Activated CD4-positive, alpha-beta T cell treated with anti-CD3 and anti-CD28 coated beads, Interleukin-2, amount 10 ng/mL, durations not matched to agents 7 days and 5 days (primary cell): ENCODE data around the gene GZMA. TPM values are rescaled to one million over a fixed set of nuclear protein-coding genes. Genes with fewer than 3 reads are reported as not detected.
"Not testable (repeated sequence)": the region's sequence is repeated elsewhere in the genome, so short reads cannot be mapped to it uniquely, and the experiment has no call there.

Experiments used
- CTCF ChIA-PET: fragments of 350-600 bp; sonication (Branson Sonifier 250); formaldehyde crosslinking; loops from one replicate; lab custom pipeline; 2021; ENCODE audit warnings: antibody characterized with exemption; lab: Charles Lee
- POLR2A ChIA-PET: fragments of 350-600 bp; sonication (Branson Sonifier 250); formaldehyde crosslinking; loops from one replicate; lab custom pipeline; 2021; ENCODE audit warnings: antibody characterized with exemption; lab: Charles Lee
- DNase-seq: peaks from one replicate; pipeline ENCODE4 v3.0.0-alpha.2; 2020
- H3K27ac Mint-ChIP-seq: one replicate; pipeline ENCODE4 v1.8.0; 2021; ENCODE audit warnings: mild to moderate bottlenecking, moderate library complexity, mixed read lengths
- H3K27me3 Mint-ChIP-seq: one replicate; pipeline ENCODE4 v1.8.0; 2021; ENCODE audit warnings: mixed read lengths
- H3K36me3 Mint-ChIP-seq: one replicate; pipeline ENCODE4 v1.8.0; 2021; ENCODE audit warnings: low read depth, mixed read lengths
- H3K4me1 Mint-ChIP-seq: one replicate; pipeline ENCODE4 v1.8.0; 2021; ENCODE audit warnings: mixed read lengths
- H3K4me3 Mint-ChIP-seq: one replicate; pipeline ENCODE4 v1.8.0; 2021; ENCODE audit warnings: mild to moderate bottlenecking, moderate library complexity, mixed read lengths
- H3K9me3 Mint-ChIP-seq: one replicate; pipeline ENCODE4 v1.8.0; 2021; ENCODE audit warnings: mixed read lengths
- total RNA-seq, 2 experiments: library from RNA; stranded (reverse); gene quantifications; one replicate each; pipeline ENCODE4 v1.2.3, GENCODE V29; 2021

The GZMA gene
- total RNA-seq, 2 experiments from 2014 or later, result 165 to 168 TPM

DNA sequence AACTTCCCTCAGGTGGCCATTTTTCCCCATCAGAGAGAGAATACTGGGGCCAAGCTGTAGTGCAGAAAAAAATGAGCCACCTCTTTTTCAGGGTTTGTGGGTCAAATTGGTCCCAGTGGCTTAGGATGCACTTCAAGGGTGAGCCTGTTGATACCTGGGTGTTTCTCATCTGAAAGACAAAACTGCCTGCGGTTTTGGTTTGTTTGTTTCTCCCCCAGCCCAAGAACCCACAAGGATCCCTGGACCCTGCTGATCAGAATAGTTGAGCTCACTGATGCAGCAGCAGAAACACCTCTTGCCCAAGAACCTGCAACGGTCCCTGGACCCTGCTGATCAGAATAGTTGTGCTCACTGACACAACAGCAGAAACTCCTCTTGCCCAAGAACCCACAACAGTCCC, 13.1 kb upstream of the GZMA start:
- H3K9me3 Mint-ChIP-seq, result peaks cover 44% of the 10 kb centered on the region
- POLR2A ChIA-PET, H3K27ac Mint-ChIP-seq, H3K4me3 Mint-ChIP-seq, H3K27me3 Mint-ChIP-seq, DNase-seq: not testable (repeated sequence)
- CTCF ChIA-PET, result interaction anchor here (1.3 kb wide), 1 partner anchor 57 kb away, joined by 4 read pairs; no protein-coding TSS in a partner anchor
- H3K36me3 Mint-ChIP-seq, result peaks cover 39% of the 10 kb centered on the region
- peaks cover 32% of the 10 kb centered on the region for H3K4me1 Mint-ChIP-seq

DNA sequence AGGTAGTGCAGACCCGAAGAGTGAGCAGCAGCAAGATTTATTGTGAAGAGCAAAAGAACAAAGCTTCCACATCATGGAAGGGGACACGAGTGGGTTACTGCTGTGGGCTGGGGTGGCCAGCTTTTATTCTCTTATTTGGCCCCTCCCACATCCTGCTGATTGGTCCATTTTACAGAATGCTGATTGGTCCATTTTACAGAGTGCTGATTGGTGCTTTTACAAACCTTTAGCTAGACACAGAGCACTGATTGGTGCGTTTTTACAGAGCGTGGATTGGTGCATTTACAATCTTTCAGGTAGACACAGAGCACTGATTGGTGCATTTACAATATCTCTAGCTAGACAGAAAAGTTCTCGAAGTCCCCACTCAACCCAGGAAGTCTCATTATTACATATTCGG, 11.4 kb upstream of the GZMA start:
- DNase-seq, H3K4me3 Mint-ChIP-seq, POLR2A ChIA-PET, H3K27me3 Mint-ChIP-seq, H3K27ac Mint-ChIP-seq: not testable (repeated sequence)
- Mint-ChIP-seq H3K4me1 (peaks cover 49% of the 10 kb centered on the region), H3K9me3 (peaks cover 37% of the 10 kb centered on the region), H3K36me3 (peaks cover 42% of the 10 kb centered on the region)
- CTCF ChIA-PET, result interaction anchor here (0.9 to 1.3 kb wide), 6 partner anchors 9 to 131 kb away, joined by 3 to 5 read pairs (median 4); no protein-coding TSS in a partner anchor

DNA sequence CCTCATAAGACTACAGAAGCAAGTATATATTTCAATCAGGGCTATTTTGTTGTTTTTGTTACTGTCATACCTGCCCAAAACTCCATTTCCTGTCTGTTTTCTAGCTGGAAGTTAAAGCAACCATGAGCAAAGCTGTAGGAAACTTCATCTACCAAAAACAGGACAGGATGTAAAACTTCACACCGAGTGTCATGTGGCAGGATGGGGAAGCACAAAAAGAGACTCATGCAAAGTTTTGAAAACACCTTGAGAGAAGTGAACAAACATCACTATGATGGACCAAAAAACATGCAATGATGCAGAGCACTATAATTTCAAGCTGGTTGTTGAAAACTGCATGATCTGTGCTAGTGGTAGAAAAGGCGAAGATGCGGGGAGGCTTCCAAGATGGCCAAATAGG, 6.3 kb upstream of the GZMA start:
- H3K4me1 Mint-ChIP-seq, result peaks cover 82% of the 10 kb centered on the region
- DNase-seq, result peak; percentile 33
- peaks cover 9% of the 10 kb centered on the region for H3K27me3 Mint-ChIP-seq
- ChIA-PET CTCF (interaction anchor here (0.8 to 2.9 kb wide), 7 partner anchors 10 to 152 kb away, joined by 3 to 19 read pairs (median 4); no protein-coding TSS in a partner anchor), POLR2A (interaction anchor here (0.6 to 0.7 kb wide), 3 partner anchors 34 to 486 kb away, joined by 3 to 4 read pairs (median 3); no protein-coding TSS in a partner anchor)
- peaks cover 50% of the 10 kb centered on the region for H3K9me3 Mint-ChIP-seq
- peak overlapping the region; percentile 49 for H3K4me3 Mint-ChIP-seq
- peaks cover 79% of the 10 kb centered on the region for H3K36me3 Mint-ChIP-seq
- peak overlapping the region; percentile 92 for H3K27ac Mint-ChIP-seq

DNA sequence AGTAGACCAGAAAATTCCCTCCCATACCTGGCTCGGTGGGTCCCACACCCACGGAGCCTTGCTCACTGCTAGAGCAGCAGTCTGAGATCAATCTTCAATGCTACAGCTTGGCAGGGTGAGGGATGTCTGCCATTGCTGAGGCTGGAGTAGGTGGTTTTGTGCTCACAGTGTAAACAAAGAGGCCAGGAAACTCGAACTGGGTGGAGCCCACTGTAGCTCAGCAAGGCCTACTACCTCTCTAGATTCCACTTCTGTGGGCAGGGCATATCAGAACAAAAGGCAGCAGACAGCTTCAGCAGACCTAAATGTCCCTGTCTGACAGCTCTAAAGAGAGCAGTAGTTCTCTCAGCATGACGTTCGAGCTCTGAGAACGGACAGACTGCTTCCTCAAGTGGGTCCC, 5.6 kb upstream of the GZMA start:
- CTCF ChIA-PET, result interaction anchor here (1.0 to 2.9 kb wide), 6 partner anchors 10 to 189 kb away, joined by 3 to 19 read pairs (median 4); no protein-coding TSS in a partner anchor
- H3K27me3 Mint-ChIP-seq, result peaks cover 9% of the 10 kb centered on the region
- peak; percentile 81 for DNase-seq
- H3K9me3 Mint-ChIP-seq, result peaks cover 47% of the 10 kb centered on the region
- POLR2A ChIA-PET, result interaction anchor here (0.6 kb wide), 1 partner anchor 487 kb away, joined by 3 read pairs; no protein-coding TSS in a partner anchor
- peaks cover 89% of the 10 kb centered on the region for H3K4me1 Mint-ChIP-seq
- H3K4me3 Mint-ChIP-seq, result peak overlapping the region; percentile 49
- peaks cover 80% of the 10 kb centered on the region for H3K36me3 Mint-ChIP-seq
- peak overlapping the region; percentile 92 for H3K27ac Mint-ChIP-seq

DNA sequence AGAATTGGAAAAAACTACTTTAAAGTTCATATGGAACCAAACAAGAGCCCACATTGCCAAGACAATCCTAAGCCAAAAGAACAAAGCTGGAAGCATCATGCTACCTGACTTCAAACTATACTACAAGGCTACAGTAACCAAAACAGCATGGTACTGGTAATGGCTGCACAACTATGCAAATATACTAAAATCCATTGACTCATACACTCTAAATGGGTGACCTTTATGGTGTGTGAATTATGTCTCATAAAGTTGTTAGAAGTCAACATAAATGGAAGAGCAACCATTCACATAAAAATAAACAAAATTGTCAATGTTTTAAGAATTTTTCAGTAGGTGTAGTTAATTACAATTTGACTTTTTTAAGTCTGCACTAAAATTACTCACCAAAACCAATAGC, 1.3 kb upstream of the GZMA start:
- DNase-seq, H3K27me3 Mint-ChIP-seq: not testable (repeated sequence)
- peak overlapping the region; percentile 72 for H3K4me3 Mint-ChIP-seq
- H3K9me3 Mint-ChIP-seq, result peaks cover 28% of the 10 kb centered on the region
- ChIA-PET POLR2A (interaction anchor here (0.7 kb wide), 1 partner anchor 64 kb away, joined by 3 read pairs; no protein-coding TSS in a partner anchor), CTCF (interaction anchor here (0.6 to 1.2 kb wide), 4 partner anchors 10 to 157 kb away, joined by 3 to 4 read pairs (median 3); no protein-coding TSS in a partner anchor)
- H3K27ac Mint-ChIP-seq, result peak overlapping the region; percentile 94
- H3K36me3 Mint-ChIP-seq, result peaks cover 69% of the 10 kb centered on the region
- H3K4me1 Mint-ChIP-seq, result peaks cover 93% of the 10 kb centered on the region

DNA sequence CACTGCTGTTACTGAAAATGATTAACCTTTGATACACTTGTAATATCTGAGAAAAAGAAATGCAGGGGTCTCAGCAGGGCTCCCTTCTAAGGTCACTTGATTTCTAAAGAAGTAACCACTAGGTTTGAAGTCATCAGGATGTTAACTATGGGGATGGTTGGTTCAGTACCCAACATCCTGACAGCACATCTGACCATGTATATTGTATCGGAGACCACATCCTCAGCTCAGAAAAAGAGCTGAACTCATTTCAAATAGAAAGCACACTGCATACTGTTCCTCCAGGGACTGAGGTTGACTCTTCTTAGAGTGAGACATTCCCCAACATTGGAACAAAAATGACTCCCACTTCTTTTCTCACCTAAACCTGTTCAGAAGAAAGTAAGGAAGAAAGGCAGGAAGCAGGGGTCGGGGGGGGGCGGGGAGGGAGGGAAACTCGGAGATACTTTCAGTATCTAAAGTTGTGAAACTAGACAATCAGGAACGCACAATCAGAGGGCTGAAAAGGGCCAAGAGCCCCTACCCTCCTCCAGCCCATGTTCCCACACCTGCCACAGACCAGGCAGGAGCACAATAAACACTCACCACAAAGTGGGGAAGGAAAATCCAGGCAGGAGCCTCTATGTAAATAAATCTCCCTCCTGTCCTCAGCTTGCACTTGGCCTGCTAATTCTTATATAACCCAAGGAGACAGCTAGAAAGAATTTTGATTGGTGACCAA, 730 bp upstream of the GZMA start:
- H3K36me3 Mint-ChIP-seq, result peaks cover 68% of the 10 kb centered on the region
- H3K27ac Mint-ChIP-seq, result peak overlapping the region; percentile 94
- peaks cover 93% of the 10 kb centered on the region for H3K4me1 Mint-ChIP-seq
- CTCF ChIA-PET, result interaction anchor here (0.6 to 1.2 kb wide), 4 partner anchors 40 to 157 kb away, joined by 3 to 4 read pairs (median 3); no protein-coding TSS in a partner anchor
- peak overlapping the region; percentile 72 for H3K4me3 Mint-ChIP-seq
- POLR2A ChIA-PET, result interaction anchor here (0.7 kb wide), 1 partner anchor 65 kb away, joined by 3 read pairs; no protein-coding TSS in a partner anchor
- DNase-seq, result peak; percentile 61
- peaks cover 11% of the 10 kb centered on the region for H3K27me3 Mint-ChIP-seq
- peaks cover 26% of the 10 kb centered on the region for H3K9me3 Mint-ChIP-seq

DNA sequence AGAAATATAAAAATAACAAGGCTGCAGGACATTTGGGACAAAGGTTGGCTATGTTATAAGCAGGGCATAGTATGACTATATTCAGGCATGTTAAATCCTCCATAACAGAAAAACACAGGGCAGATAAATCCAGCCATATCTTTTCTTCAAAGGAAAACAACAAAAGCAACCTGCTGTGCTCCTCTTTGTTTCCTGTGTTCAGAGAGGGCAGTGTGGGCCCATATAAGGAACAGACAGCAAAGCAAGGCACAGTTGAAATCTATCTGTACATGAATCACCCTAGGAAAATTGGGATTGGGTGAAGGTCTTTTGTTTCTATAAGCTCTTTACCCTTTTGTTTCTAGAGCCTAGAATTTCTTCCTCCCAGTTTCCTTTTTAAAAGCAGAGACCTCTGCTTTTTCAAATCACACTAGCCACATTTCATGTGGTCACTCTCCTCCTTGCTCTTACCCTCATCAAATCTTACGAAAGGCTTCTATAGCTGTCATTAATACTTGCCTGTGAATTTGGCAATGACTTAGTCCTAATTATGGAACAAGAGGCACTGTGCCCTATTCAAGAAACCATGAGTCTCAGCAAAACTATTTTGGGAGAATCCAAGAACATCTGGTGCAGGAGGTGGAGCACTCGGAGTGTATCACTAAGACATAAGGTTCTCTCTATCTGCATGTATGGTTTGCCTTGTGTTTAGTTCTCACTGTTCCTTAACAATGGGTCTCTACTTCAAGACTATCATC, 1.8 kb downstream of the GZMA start:
- DNase-seq, result peak; percentile 43
- H3K27me3 Mint-ChIP-seq, result peaks cover 9% of the 10 kb centered on the region
- ChIA-PET CTCF (interaction anchor here (1.0 to 1.5 kb wide), 6 partner anchors 13 to 145 kb away, joined by 3 to 4 read pairs (median 3); no protein-coding TSS in a partner anchor), POLR2A (interaction anchor here (0.6 kb wide), 2 partner anchors 79 to 120 kb away, joined by 3 to 5 read pairs; no protein-coding TSS in a partner anchor)
- peaks cover 13% of the 10 kb centered on the region for H3K9me3 Mint-ChIP-seq
- peak overlapping the region; percentile 72 for H3K4me3 Mint-ChIP-seq
- H3K36me3 Mint-ChIP-seq, result peaks cover 68% of the 10 kb centered on the region
- peak overlapping the region; percentile 72 for H3K27ac Mint-ChIP-seq
- peaks cover 78% of the 10 kb centered on the region for H3K4me1 Mint-ChIP-seq

DNA sequence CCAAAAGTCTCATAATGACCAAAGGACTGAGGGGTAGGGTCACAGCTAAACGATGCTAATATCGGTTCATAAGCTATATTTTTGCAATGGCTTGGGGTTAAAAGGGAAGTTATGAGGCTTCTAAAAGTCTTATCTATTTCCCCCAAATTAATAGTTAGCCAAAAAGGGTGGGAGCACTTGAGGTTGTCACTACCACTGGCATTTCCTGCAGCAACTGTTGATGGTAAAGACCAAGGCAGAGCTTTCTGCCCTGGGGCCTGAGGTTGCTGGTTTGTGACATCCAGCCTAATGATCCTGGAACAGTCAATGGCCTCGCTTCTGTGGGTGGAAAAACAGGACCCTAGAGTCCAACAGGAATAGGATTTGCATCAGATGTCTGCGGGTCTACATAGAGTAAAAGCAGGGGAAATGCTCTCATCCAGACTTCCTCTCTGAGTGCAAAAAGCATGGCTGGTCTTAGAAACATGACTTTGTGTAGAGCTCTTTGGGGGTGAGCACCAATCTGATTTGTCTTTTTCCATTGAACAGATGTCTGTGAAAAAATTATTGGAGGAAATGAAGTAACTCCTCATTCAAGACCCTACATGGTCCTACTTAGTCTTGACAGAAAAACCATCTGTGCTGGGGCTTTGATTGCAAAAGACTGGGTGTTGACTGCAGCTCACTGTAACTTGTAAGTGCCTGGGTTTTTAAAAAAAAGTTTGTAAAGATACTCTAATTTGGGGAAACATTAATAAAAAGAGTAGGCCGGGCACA, 2.7 kb downstream of the GZMA start:
- H3K4me1 Mint-ChIP-seq, result peaks cover 68% of the 10 kb centered on the region
- peaks cover 8% of the 10 kb centered on the region for H3K27me3 Mint-ChIP-seq
- peaks cover 66% of the 10 kb centered on the region for H3K36me3 Mint-ChIP-seq
- CTCF ChIA-PET, result interaction anchor here (1.0 to 1.5 kb wide), 3 partner anchors 13 to 146 kb away, joined by 3 read pairs; no protein-coding TSS in a partner anchor
- peak overlapping the region; percentile 72 for H3K27ac Mint-ChIP-seq
- H3K9me3 Mint-ChIP-seq, result peaks cover 8% of the 10 kb centered on the region
- peak overlapping the region; percentile 72 for H3K4me3 Mint-ChIP-seq
- DNase-seq, result no peak
- POLR2A ChIA-PET, result no interaction called here

DNA sequence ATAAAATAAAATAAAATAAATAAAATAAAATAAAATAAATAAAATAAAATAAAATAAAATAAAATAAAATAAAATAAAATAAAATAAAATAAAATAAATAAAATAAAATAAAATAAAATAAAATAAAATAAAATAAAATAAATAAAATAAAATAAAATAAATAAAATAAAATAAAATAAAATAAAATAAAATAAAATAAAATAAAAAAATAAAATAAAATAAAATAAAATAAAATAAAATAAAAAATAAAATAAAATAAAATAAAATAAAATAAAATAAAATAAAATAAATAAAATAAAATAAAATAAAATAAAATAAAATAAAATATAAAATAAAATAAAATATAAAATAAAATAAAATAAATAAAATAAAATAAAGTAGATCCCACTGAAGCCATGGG, 3.5 kb downstream of the GZMA start:
- Mint-ChIP-seq H3K4me1 (peaks cover 60% of the 10 kb centered on the region), H3K36me3 (peaks cover 63% of the 10 kb centered on the region), H3K27me3 (peaks cover 10% of the 10 kb centered on the region)
- not testable (repeated sequence) for H3K4me3 Mint-ChIP-seq, DNase-seq, H3K9me3 Mint-ChIP-seq, H3K27ac Mint-ChIP-seq
- POLR2A ChIA-PET, result interaction anchor here (0.7 kb wide), 1 partner anchor 68 kb away, joined by 3 read pairs; no protein-coding TSS in a partner anchor
- CTCF ChIA-PET, result interaction anchor here (0.7 to 2.6 kb wide), 4 partner anchors 10 to 80 kb away, joined by 3 to 8 read pairs (median 4); no protein-coding TSS in a partner anchor

DNA sequence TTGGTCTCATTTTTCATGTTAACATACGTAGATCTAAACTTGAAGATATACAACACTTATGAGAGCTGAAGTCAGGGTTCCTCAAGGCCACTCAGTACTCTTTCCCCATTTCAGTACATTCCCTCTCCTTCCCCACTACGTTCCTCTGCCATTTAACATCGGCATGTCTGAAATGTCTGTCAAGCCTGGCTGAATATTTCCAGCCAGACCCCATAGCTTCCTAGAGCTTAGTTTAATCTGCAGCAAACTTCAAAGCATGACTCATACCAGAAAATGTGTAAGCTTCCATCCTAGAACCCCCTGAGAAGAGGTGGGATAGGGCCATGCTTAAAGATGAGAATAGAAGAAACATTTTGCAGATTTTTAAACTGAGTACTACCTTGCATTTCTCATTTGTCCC, 6.2 kb downstream of the GZMA start:
- H3K4me1 Mint-ChIP-seq, result peaks cover 46% of the 10 kb centered on the region
- H3K27me3 Mint-ChIP-seq, result peaks cover 11% of the 10 kb centered on the region
- CTCF ChIA-PET, result interaction anchor here (0.9 to 1.4 kb wide), 2 partner anchors 14 to 34 kb away, joined by 3 read pairs; no protein-coding TSS in a partner anchor
- peaks cover 4% of the 10 kb centered on the region for H3K9me3 Mint-ChIP-seq
- peaks cover 61% of the 10 kb centered on the region for H3K36me3 Mint-ChIP-seq
- H3K27ac Mint-ChIP-seq, result no peak overlapping the region
- H3K4me3 Mint-ChIP-seq, result no peak overlapping the region
- DNase-seq, result no peak
- POLR2A ChIA-PET, result no interaction called here

DNA sequence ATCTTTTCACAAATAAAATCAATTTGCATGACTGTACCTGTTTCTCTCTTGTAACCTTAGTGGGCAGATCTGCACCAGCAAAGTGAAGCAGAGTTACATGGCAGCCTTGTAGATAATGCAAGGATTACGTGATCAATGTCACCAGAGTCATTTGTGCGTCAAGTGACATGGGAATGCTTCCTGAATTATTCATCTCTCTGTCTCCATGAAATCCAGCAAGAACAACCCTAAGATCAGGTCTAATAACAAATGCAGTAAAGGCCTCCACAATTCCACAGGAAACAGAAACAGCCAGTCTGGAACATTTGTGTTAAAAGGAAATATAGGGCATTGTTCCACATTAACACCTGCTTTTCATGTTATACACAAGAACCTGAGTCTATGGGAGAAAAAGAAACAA, 7.8 kb downstream of the GZMA start:
- peaks cover 37% of the 10 kb centered on the region for H3K4me1 Mint-ChIP-seq

More for the DNA sequence above, 7.8 kb downstream of the GZMA start:
- DNase-seq, result no peak
- ChIA-PET POLR2A (no interaction called here), CTCF (no interaction called here)
- no peak overlapping the region for H3K4me3 Mint-ChIP-seq
- peaks cover 6% of the 10 kb centered on the region for H3K9me3 Mint-ChIP-seq
- H3K27ac Mint-ChIP-seq, result no peak overlapping the region
- peaks cover 12% of the 10 kb centered on the region for H3K27me3 Mint-ChIP-seq
- peaks cover 52% of the 10 kb centered on the region for H3K36me3 Mint-ChIP-seq
